ENCODE results near the gene SOCS7.

The SOCS7 gene

DNA sequence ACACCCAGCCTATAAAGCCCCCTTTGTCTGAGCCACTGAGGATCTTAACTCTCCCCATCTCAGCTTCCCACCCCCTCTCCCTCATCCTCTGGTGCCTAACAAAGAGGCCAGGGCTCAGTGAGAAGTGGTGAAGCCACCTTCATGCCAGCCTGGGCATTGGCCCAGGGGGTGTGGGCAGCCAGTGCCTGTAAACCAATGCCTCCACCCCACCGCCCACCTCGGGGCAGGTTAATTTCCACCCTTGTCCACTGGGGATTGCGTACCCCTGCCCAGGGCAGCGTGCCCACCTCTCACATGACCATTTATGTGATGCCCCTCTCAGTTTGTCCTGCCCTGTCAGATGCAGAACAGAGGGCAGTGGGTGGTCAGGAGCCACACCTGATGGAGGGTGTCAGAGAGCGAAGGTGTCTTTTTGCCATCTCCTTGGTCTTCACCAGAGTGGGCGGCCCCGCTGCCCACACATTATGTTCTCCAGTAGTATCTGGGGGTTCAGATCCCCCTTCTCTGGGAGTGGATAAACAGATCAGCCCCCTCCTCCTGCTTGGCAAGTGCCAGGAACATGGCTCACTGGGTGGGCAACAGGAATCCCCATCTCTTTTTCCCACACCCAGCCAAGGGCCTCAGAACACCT lies 66.5 kb downstream of the SOCS7 start:
- in situ Hi-C loops (cut with MboI; ENCODE audit: low sequenced_read_pairs) = no loop called here

DNA sequence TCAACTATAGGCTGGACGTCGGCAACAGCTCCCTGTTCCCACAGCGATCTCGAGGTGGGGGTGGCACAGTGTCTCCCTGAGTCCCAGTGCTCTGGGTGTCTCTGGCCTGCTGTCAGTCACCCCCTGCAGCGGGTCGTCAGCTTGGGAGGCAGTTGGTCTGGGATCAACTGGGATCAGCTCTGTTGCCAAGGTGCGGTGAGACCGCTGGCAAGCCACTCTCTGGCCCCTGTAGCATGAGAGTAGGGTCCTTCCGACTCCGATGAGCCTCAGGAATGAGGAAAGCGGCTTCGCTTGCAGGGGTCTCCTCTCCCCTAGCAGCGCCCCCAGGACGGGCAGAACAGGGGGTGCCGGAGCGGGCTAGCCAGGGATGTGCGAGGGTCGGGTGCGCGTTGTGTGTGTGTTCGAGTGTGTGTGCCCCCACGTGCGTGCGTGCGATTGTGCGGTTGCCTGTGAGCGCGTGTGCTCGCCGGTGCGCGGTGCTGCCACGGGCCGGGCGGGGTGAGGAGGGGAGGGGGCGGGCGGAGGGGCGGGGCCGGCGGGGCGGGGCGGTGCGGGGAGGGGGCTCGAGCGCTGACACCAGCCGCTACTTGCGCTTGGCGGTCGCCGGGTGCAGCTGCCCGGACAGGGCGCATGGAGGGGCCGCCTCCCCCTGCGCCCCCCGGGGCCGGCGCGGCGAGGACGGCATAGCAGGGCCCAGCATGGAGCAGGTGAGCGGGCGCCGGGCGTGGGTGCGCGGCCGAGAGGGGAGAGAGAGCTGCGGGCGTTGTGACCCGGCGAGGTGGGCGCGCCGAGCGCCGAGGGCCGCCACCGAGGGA lies 67.3 kb downstream of the SOCS7 start:
- in situ Hi-C loops (cut with MboI; ENCODE audit: low sequenced_read_pairs) = no loop called here

DNA sequence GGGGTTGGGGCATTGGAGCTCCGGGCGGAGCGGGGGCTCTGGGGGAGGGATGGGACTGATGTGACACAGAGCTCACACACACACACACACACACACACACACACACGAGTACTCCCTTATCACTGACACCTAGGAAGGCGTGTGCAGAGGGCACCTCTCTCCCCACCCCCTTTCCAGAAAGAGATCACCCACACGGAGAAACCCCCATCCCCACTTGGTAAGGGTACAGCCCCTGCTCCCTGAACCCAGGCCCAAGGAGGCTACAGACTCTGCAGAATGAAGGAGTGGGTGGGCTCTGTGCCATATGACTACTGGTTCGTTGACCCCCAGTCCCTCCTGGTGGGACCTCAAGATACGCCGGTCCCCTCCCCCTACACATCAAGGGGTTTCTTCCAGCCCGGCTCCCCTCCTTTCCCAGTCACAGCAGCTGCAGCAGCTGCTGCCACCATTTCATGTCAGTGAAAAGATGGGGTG lies 67.9 kb downstream of the SOCS7 start:
- in situ Hi-C loops (cut with MboI; ENCODE audit: low sequenced_read_pairs) = no loop called here

DNA sequence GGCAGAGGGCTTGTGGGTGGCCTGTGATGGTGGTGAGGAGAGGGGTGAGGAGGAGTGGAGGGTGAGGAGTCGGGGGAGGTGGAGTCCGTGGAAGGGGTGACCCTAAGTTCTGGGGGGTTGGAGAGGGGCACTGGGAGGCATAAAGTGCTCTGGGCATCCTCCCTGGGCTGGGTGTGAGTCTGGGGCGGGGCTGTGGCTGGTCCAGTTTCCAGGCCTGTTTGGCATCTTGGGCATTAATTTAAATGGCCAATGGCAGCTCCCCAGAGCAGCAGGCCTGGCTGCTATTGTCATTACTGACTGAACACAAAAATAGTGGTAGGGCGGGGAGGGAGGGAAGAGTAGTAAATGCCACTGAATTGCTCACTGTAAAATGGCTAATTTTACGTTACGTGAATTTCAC lies 68.9 kb downstream of the SOCS7 start:
- in situ Hi-C loops (cut with MboI; ENCODE audit: low sequenced_read_pairs) = loop anchor here (10.0 kb wide), 1 partner anchor 244 kb away; no protein-coding TSS in a partner anchor

DNA sequence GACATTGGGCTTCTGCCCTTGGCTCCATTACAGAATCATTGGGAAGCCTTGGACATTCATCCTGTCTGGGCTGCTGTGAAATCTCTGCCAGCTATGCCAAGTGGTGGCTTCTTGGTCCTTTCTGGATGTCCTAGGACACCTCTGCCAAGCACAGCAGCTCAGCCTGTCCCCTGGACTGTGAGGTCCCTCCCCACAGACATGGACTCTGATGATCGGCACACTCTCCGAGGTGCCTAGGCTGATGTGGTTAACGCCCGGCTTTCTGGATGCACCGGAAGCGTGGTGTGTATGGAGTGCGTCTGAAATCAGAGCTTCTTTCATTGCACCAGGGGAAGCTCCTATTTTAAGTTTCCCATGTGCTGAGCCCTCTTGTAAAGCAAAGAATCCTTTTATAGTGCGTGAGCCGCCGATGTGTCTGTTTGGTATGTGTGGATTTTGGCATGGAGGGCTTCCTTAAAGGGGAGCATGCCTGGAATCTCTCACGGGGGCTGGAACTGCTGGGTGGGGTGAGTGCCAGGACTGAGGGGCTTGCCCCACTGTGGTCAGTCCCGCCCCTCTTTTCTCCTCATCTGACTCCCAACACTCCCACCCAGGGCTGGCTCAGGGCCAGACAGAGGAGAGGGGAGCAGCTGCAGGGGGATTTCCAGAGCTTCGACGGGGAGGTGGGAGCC lies 69.7 kb downstream of the SOCS7 start:
- in situ Hi-C loops (cut with MboI; ENCODE audit: low sequenced_read_pairs) = loop anchor here (10.0 kb wide), 1 partner anchor 243 kb away; no protein-coding TSS in a partner anchor

DNA sequence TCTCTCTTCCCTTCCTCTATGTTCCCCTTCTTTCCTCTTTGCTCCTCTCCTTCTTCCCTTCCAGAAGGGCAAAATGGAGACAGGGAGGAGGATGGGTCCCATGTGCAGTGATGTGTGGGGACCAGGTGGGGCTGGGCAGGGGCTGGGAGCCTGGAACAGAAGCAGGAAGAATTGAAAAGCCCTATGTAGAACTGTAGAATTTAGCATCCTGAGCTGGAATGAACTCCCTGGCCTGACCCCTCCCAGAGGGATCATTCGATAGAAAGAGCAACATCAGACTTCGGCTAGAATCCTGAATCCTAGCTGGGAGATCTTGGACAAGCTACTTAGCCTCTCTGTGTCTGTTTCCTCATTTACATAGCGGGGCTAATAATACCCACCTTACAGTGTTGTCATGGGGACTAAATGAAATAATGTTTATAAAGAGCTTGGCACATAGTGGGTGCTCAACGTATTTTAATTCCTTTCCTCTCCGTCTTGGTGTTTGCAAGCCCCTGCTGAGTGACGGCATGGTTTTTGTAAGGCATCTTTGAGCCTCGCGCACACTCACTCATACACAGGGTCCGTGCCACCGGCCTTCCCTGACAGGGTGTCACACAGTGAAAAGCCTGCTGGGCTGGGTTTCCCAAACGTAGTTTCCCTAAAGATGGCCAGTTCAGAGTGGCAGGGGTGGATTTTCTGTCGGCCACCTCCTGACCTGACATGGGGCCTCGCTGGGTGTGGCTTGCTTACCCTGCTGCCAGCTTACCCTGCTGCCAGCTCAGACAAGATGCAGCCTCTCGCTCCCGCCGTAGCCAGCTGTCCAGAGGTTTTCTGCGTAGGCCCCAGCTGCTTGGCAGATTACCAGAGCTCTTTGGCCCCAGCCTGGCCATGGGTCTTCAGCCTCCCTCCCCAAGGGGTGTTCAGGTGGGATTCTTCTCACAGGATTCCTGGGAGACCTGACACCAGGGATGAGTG lies 70.5 kb downstream of the SOCS7 start:
- in situ Hi-C loops (cut with MboI; ENCODE audit: low sequenced_read_pairs) = loop anchor here (10.0 kb wide), 1 partner anchor 243 kb away; no protein-coding TSS in a partner anchor

DNA sequence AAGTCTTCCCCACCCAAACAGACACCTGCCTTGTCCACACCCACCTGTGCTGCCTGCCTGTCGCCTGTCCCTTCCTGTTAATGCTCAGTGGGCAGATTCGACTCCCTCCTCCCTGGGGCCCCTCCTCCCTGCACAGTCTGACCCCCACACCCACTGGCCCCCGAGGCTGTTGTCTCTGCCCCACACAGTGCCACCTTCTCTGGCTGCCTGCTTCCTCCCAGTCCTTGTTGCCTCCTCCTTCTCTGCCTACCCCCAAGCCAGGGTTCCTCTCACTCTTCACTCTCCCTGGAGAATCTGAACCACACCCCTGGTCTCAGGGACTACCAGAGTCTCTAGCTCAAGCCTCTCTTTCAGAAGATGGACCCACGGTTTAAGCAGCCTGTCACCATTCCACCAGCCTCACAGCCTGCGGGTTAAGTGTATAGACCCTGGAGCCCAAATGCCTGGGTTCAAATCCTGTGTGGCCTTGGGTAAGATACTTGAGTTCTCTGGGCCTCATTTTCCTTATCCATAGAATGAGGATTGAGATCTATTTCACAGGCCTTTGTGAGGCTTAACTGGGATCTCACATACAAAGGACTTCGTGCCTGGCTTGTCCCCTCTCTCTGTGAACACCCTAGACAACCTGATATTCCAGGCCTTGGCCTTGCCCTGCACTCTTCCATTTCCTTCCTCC lies 72.8 kb downstream of the SOCS7 start:
- in situ Hi-C loops (cut with MboI; ENCODE audit: low sequenced_read_pairs) = loop anchor here (10.0 kb wide), 1 partner anchor 240 kb away; no protein-coding TSS in a partner anchor

DNA sequence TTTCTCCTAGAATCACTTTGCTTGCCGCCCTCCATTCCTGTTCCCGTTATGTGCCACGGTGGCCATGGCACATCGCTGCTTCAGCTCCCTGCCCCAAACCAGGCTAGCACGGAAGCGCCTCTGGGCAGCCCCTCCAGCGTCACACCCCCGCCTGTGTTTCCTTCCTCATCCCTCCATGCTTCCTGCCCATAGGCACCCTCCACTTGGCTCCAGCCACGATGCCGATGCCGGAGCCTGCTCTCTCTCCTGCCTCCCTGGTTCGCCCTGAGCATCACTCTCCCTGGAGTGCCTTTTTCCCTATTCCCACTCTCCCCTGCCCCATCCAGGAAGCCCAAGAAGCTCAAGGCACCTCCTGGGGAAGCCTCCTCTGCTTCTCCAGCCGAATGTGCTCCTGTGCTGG lies 73.4 kb downstream of the SOCS7 start:
- in situ Hi-C loops (cut with MboI; ENCODE audit: low sequenced_read_pairs) = loop anchor here (10.0 kb wide), 1 partner anchor 240 kb away; no protein-coding TSS in a partner anchor

DNA sequence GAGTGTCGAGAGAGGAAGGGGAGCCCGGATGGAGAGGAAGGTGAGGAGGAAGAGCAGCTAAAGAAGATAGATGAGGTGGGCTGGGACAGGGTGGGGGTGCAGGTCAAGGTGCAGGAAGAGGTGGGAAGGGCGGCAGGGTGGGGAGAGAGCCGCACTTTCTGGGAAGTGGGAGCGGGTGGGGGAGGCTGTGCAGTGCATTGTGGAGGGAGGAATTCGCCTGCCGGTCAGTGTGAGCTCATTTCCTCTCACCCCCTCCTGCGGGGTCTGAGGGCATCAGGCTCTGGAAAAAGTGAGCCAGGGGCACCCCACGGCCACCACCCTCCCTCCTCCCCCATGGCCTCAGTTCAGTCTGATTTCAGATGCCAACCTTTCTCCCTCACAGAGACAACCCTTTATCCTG lies 74.1 kb downstream of the SOCS7 start:
- in situ Hi-C loops (cut with MboI; ENCODE audit: low sequenced_read_pairs) = loop anchor here (10.0 kb wide), 1 partner anchor 239 kb away; no protein-coding TSS in a partner anchor

DNA sequence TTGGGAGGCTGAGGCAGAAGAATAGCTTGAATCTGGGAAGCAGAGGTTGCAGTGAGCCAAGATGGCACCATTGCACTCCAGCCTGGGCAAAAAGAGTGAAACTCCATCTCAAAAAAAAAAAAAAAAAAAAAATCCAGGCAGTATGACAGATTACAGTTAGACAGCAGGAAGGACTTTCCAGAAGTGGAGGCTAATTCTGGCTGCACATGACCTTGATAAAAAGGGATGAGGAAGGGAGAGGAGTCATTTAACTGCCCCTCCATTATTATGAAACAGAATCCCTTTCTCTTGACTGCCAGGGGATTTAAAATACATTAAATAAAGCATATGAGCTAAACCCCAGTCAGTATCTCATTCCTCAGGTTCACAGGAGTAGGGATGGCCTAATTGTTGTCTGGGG lies 74.8 kb downstream of the SOCS7 start:
- in situ Hi-C loops (cut with MboI; ENCODE audit: low sequenced_read_pairs) = loop anchor here (10.0 kb wide), 1 partner anchor 238 kb away; no protein-coding TSS in a partner anchor

DNA sequence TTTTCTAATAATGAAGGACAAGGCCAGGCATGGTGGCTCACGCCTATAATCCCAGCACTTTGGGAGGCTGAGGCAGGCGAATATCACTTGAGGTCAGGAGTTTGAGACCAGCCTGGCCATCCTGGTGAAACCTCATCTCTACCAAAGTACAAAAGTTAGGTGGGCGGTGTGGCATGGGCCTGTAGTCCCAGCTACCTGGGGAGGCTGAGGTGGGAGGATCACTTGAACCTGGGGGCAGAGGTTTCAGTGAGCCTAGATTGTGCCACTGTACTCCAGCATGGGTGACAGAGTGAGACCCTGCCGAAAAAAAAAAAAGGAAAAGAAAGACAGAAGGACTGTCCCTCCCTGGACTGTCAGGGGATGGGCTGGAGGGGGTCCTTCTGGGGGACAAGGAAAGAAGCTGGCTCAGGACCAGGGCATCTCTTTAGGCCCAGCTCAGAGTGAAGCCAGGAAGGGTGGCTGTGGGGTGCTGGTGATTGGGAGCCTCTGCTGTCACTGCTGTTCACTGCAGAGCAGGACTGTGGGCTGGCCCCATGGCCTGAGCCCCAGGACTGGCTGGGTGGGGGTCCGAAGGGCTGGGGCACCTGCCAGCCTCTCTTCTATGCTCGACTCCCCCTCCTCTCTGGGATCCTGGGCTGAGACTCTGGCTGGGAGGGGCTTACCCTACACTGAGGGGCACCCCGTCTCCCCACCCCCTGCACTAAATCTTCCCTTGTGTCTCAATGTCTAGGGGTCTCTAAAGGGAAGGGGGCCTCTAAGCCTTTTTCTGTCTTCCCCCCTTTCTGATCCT lies 75.7 kb downstream of the SOCS7 start:
- in situ Hi-C loops (cut with MboI; ENCODE audit: low sequenced_read_pairs) = loop anchor here (10.0 kb wide), 1 partner anchor 237 kb away; no protein-coding TSS in a partner anchor

DNA sequence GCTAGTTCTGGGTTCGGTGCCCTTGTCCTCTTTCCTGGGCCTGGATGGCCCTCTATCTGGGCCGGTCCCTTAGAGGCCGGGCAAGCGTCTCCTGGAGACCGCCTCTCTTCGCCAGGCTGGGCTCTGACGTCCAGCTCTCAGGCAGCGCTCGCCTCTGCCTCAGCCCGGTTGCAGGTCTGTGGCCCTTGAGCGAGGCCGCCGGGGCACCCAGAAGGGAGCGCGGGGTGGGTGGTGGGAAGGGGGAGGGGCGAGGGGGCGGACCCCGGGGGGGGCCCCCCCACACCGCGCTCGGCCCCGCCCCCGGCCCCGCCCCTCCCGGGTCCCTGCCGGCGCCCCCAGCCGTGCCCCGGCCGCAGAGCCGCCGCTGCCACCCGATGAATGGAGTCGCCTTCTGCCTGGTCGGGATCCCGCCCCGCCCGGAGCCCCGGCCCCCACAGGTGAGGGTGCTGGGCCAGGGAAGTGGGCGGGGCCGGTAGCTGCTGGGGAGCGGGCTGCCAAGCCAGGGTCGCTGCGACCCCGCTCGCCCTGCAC lies 76.5 kb downstream of the SOCS7 start, which contains the start of gene ARHGAP23:
Gene ARHGAP23, plus strand, starts transcription at position 353 of the 531 bp plus-strand sequence. Its CDS starts 22 bp downstream, at position 375.
- in situ Hi-C loops (cut with MboI; ENCODE audit: low sequenced_read_pairs) = loop anchor here (10.0 kb wide), 1 partner anchor 237 kb away; no protein-coding TSS in a partner anchor

DNA sequence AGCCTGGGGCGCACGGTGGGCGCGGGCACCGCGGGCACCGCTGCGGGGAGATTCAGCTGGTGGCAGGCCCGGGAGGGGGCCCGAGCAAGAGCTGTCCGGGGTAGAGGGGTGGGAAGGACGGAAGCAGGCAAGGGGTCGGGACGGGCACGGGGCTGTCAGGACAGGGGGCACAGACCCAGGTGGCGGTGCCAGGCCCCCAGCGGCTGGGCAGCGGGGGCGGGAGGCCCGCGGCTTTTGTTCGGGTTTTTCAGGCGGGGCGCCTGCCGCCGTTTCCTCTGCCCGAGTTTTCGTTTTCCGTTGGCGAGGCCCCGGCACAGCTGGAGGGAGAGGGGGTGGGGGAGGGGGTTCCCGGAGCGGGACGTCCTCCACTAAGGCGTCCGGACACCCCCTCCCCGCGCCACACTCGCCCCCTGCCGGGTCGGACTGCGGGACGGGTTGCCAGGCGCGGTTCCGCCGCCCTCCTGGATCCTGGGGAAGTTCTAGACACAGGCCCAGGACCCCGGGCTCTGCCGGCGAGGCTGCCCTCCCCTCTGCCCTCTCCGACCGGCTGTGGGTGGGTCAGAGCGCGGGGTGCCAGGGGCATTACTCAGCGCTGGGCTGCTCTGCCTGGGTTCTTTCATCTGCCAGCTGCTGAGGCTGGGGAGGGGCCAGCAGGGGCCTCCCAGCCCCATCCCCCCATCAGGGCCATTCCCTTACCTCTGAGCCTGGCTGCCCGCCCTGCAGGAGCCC lies 77.2 kb downstream of the SOCS7 start:
- in situ Hi-C loops (cut with MboI; ENCODE audit: low sequenced_read_pairs) = loop anchor here (10.0 kb wide), 1 partner anchor 236 kb away; no protein-coding TSS in a partner anchor

DNA sequence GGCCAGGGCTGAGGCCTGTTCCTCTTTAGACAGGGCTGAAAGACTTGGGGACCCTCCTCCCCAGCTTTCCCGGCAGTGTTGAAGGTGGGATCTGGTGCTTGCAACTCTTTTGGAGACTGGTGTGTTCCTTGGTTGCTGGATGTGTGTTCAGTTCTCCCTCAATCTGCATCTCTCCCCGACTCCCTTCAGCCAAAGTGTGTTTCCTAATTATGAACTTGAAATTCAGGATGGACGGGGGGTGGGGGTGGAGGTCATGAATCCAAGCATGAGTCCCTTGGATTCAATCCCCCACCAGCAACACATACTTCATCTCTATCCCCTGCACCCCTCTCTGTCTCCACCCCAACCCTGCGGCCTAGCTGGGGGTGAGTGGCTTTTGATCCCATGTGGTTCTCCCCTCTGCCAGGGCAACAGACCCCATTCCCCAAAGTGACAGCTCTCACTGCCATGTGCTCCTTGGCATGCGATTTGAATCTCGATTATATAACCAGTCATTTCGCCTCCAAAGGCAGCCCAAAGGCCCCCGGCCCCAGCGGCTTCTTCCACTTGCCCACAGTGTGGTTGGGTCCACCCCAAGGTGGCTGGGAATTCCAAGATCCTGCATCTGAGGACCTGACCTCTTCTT lies 77.9 kb downstream of the SOCS7 start:
- in situ Hi-C loops (cut with MboI; ENCODE audit: low sequenced_read_pairs) = loop anchor here (10.0 kb wide), 1 partner anchor 235 kb away; no protein-coding TSS in a partner anchor

DNA sequence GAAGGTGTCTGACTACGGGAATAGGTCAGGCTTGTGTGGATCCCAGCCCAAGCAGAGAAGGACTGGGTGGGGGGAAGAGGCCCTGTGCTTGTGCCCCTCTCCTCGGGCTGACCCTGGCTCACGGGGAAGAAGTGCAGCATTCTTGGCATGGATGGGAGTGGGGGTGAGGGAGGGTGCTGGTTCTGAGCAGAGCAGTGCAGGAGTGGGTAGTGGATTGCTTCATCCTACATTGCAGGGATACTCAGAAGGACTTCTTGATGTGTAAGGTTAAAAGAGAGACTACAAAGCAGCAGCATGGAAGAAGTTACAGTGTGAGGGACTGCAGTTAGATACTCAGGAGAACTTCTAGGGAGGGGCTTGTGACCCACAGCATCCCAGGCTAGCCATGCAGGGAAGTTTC lies 78.7 kb downstream of the SOCS7 start:
- in situ Hi-C loops (cut with MboI; ENCODE audit: low sequenced_read_pairs) = no loop called here

DNA sequence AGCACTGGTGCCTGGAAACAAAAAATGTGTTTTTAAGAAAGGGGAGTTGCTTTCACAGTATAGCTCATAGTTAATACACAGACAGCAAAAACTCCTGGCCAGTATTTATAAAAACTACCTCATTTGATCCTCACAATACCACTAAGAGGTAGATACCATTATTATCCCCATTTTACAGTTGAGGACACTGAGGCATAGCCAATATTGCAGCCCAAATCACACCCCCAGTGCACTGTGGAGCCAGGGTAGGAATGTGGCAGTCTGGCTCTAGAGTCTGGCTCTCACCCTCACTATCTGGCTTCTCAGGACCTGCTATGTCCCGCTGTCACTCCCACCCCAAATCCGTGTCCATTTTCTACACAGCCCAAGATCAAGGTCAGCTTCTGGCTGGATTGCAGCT lies 79.2 kb downstream of the SOCS7 start:
- in situ Hi-C loops (cut with MboI; ENCODE audit: low sequenced_read_pairs) = no loop called here

Data from HL-60/S4 treated with retinoic acid at 250 ng/mL for 4 days and 3 days (cell line).